Left ventricle myocardium inferior (tissue), 1 donor: ENCODE data around the gene CAB39L. TPM values are rescaled to one million over a fixed set of nuclear protein-coding genes. Genes with fewer than 3 reads are reported as not detected.

ENCODE experiments used
- DNase-seq: peaks from one replicate; pipeline ENCODE4 v3.0.0-alpha.2; 2020
- H3K27ac ChIP-seq: fragments of 200-600 bp; replicated peaks from 2 replicates; pipeline ENCODE4 v1.8.0; 2021
- H3K27me3 ChIP-seq: fragments of 200-600 bp; 2 replicates; pipeline ENCODE4 v1.8.0; 2021; ENCODE audit warnings: low read depth
- H3K36me3 ChIP-seq: fragments of 200-600 bp; 2 replicates; pipeline ENCODE4 v1.8.0; 2021
- H3K4me1 ChIP-seq: fragments of 200-600 bp; 2 replicates; pipeline ENCODE4 v1.8.0; 2021
- H3K4me3 ChIP-seq: fragments of 200-600 bp; 2 replicates; pipeline ENCODE4 v1.8.0; 2021; ENCODE audit warnings: mild to moderate bottlenecking, moderate library complexity
- H3K9me3 ChIP-seq: fragments of 200-600 bp; replicated peaks from 2 replicates; pipeline ENCODE4 v1.8.0; 2021
- CTCF ChIP-seq: fragments of 200-600 bp; IDR thresholded peaks from 2 replicates; pipeline ENCODE4 v1.8.0; 2021; ENCODE audit warnings: antibody characterized with exemption, mild to moderate bottlenecking, borderline replicate concordance
- intact Hi-C: fragments of 100-400 bp; cut with micrococcal nuclease; formaldehyde crosslinking; loops from one replicate; pipeline ENCODE4 v1.11.0; 2022
- long read RNA-seq: library from polyadenylated mRNA; unstranded; transcript quantifications from one replicate; pipeline ENCODE4 v2.0.0, GENCODE V29; 2021
- total RNA-seq: library from RNA; stranded (reverse); fragmentation: NEBNext Ultra II Directional; extraction: Animal tissue kit (Norgen Biotek cat#: 25700); gene quantifications from one replicate; pipeline ENCODE4 v1.2.1, GENCODE V29; 2021
- donor health status: DM: no; HTN: yes; CAD: no; lungs with severe emphysema.

The CAB39L gene
- 23.4 TPM for total RNA-seq
- long read RNA-seq, transcript CAB39L-205 (11 exons, 2,416 nt): major isoform, 8 of 18 reads
- long read RNA-seq, partial matches to known transcripts: 0 of 18 reads
- long read RNA-seq, other reads (novel, unspliced or antisense): 6 of 18 reads

DNA sequence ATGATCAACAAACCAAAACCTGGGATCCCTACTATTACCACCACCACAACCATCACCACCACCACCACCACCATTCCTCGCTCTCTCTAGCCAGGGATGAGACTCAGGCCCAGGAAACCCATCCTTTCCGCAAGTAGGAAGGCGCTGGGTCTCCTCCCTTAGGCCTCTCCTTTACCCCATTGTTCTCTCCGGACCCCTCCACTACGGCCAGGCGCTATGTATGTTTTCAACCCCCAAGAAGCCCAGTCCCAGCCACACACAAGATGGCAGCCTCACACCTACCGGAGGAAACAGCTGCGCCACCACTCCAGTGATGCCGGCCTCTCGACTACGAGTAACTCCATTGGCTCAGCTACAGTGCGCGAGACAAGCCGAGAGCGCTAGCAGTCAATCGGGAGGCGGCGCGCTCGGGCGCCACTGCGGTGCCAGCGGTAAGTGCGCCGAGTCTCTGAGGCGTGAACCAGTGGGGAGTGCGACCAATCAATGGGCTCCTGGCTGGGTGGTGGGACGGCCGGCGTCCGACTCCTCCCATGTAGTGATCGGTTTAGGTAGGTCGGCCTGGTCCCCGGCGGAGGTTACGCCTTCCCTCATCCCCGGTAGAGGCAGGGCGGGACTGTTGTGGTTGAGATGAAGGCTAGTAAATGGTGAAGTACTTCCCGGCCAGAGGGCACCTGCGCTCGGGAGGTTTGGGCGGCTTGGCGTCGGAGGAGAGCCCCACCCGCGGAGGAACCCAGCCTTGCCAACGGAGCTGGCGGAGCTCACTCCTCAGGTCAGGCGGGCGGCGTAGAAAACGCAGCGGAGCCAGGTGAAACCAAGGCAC is at the start of gene CAB39L, which contains the start of gene SETDB2:
Gene CAB39L, minus strand, starts transcription at position 361 of the 820 bp plus-strand sequence. CDS start 61,154 bp downstream, outside the sequence.
Gene SETDB2, plus strand, starts transcription at position 571 of the 820 bp plus-strand sequence. CDS start 7,620 bp downstream, outside the sequence.
- intact Hi-C loops: no loop called here
- Histone ChIP-seq H3K36me3 (no peaks in the 10 kb centered on the region), H3K27ac (peak within 1 kb of the TSS; percentile 96), H3K9me3 (no peaks in the 10 kb centered on the region), H3K4me1 (peaks cover 56% of the 10 kb centered on the region), H3K4me3 (peak within 1 kb of the TSS; percentile 83), H3K27me3 (no peaks in the 10 kb centered on the region)
- peak; percentile 62 for TF ChIP-seq CTCF
- peak; percentile 99 for DNase-seq

DNA sequence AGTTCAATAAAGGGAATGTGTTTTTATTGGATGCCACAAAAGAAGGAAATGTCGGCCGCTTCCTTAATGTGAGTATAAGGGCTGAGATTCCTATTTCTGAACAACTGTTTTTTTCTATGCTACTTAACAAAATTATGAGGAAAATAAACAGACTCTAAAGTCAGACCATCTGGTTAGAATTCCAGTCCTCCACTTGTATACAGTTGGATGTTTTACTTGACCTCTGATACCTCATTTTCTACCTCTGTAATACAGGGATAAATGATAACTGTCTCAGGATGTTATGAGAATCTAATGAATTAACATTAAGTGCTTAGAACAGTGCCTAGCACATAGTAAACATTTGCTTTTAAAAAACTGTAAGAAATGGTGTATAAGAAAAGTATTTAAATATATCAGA is 44.7 kb upstream of the CAB39L start:
- H3K4me3 ChIP-seq: no peak overlapping the region
- H3K27ac ChIP-seq: no peak overlapping the region
- TF ChIP-seq CTCF: no peak
- H3K27me3 ChIP-seq: no peaks in the 10 kb centered on the region
- DNase-seq: no peak
- intact Hi-C loops: no loop called here
- H3K36me3 ChIP-seq: peaks cover 56% of the 10 kb centered on the region
- H3K4me1 ChIP-seq: no peaks in the 10 kb centered on the region
- H3K9me3 ChIP-seq: no peaks in the 10 kb centered on the region

- Histone ChIP-seq H3K27ac (no peak overlapping the region), H3K4me1 (no peaks in the 10 kb centered on the region), H3K27me3 (no peaks in the 10 kb centered on the region), H3K9me3 (no peaks in the 10 kb centered on the region), H3K4me3 (no peak overlapping the region), H3K36me3 (peaks cover 89% of the 10 kb centered on the region)
- TF ChIP-seq CTCF: no peak
- intact Hi-C loops: no loop called here
- no peak for DNase-seq
These were observed 37.9 kb upstream of the CAB39L start for GRCh38 chr13:49481788-49482187.

DNA sequence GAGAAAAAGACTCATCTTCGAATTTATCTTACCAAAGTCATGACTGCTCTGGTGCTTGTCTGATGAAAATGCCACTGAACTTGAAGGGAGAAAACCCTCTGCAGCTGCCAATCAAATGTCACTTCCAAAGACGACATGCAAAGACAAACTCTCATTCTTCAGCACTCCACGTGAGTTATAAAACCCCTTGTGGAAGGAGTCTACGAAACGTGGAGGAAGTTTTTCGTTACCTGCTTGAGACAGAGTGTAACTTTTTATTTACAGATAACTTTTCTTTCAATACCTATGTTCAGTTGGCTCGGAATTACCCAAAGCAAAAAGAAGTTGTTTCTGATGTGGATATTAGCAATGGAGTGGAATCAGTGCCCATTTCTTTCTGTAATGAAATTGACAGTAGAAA is 32.7 kb upstream of the CAB39L start:
- TF ChIP-seq CTCF: no peak
- H3K9me3 ChIP-seq: no peaks in the 10 kb centered on the region
- no peak for DNase-seq
- intact Hi-C loops: no loop called here
- H3K4me1 ChIP-seq: peaks cover 10% of the 10 kb centered on the region
- no peaks in the 10 kb centered on the region for H3K27me3 ChIP-seq
- H3K36me3 ChIP-seq: peaks cover 87% of the 10 kb centered on the region
- H3K4me3 ChIP-seq: no peak overlapping the region
- H3K27ac ChIP-seq: no peak overlapping the region

- intact Hi-C loops: no loop called here
- no peaks in the 10 kb centered on the region for H3K27me3 ChIP-seq
- TF ChIP-seq CTCF: no peak
- DNase-seq: no peak
- peaks cover 11% of the 10 kb centered on the region for H3K4me1 ChIP-seq
- peaks cover 86% of the 10 kb centered on the region for H3K36me3 ChIP-seq
- no peaks in the 10 kb centered on the region for H3K9me3 ChIP-seq
- H3K27ac ChIP-seq: no peak overlapping the region
- H3K4me3 ChIP-seq: no peak overlapping the region
These were observed 28.3 kb upstream of the CAB39L start for GRCh38 chr13:49472186-49472585.
